A549 (cell line): ENCODE results near the gene GAGE12J.

Experiments
- BCL3 ChIP-seq: fragments of >200 bp; sonication (Bioruptor Twin); formaldehyde crosslinking; IDR thresholded peaks from 3 replicates; pipeline ENCODE4 v1.6.1; 2016
- CEBPB ChIP-seq, 2 experiments: fragments of >200 bp in 1 of 2; sonication (Bioruptor Twin) in 1 of 2; formaldehyde crosslinking in 1 of 2; IDR thresholded peaks; 2 replicates each; pipeline ENCODE4 v1.6.1; 2012 to 2016
- CTCF ChIP-seq: fragments of >200 bp; sonication (Bioruptor Twin); formaldehyde crosslinking; IDR thresholded peaks from 3 replicates; pipeline ENCODE4 v1.5.1; 2016
- ELK1 ChIP-seq: fragments of 150-350 bp; IDR thresholded peaks from 2 replicates; pipeline ENCODE4 v1.6.1; 2014; ENCODE audit warnings: low read depth, mild to moderate bottlenecking, low read length
- HMGXB4 ChIP-seq: fragments of 250-450 bp; sonication (Bioruptor Pico); IDR thresholded peaks from 2 replicates; pipeline ENCODE4 v1.5.0; 2021; ENCODE audit warnings: mild to moderate bottlenecking, moderate library complexity, borderline replicate concordance
- HOXA7 ChIP-seq: fragments of 250-450 bp; sonication (Bioruptor Pico); IDR thresholded peaks from 2 replicates; pipeline ENCODE4 v1.5.0; 2020; ENCODE audit warnings: mild to moderate bottlenecking, moderate library complexity
- JUN ChIP-seq, 2 experiments: fragments of >200 bp; sonication (Bioruptor Twin); formaldehyde crosslinking; IDR thresholded peaks; 2 replicates in 1 of 2; 3 replicates in 1 of 2; pipeline ENCODE4 v1.6.1; 2016 to 2017
- MAX ChIP-seq: IDR thresholded peaks from 2 replicates; pipeline ENCODE4 v1.6.1; 2012
- NPAS2 ChIP-seq: fragments of 250-450 bp; sonication (Bioruptor Pico); IDR thresholded peaks from 2 replicates; pipeline ENCODE4 v1.8.0; 2022; ENCODE audit warnings: mild to moderate bottlenecking, moderate library complexity, borderline replicate concordance
- PHF8 ChIP-seq: fragments of 200-600 bp; sonication (generic); IDR thresholded peaks from 2 replicates; pipeline ENCODE4 v1.6.1; 2016; ENCODE audit warnings: low read depth, mild to moderate bottlenecking, antibody characterized with exemption, moderate library complexity, borderline replicate concordance
- POLR2A ChIP-seq: IDR thresholded peaks from 2 replicates; pipeline ENCODE4 v1.6.1; 2012; ENCODE audit warnings: mild to moderate bottlenecking, low read length
- REST ChIP-seq: fragments of 200-600 bp; sonication (generic); IDR thresholded peaks from 2 replicates; pipeline ENCODE4 v1.6.1; 2016; ENCODE audit warnings: antibody characterized with exemption, mild to moderate bottlenecking, moderate library complexity
- SMC3 ChIP-seq: fragments of >200 bp; sonication (Bioruptor Twin); formaldehyde crosslinking; IDR thresholded peaks from 3 replicates; pipeline ENCODE4 v1.6.1; 2018; ENCODE audit warnings: inconsistent platforms

GRCh38 chrX:49292400-49293362 lies 29.2 kb upstream of the GAGE12J start:
- no peak for TF ChIP-seq REST
- no peak for TF ChIP-seq NPAS2
- TF ChIP-seq SMC3 = no peak
- TF ChIP-seq CTCF = no peak
- no peak for TF ChIP-seq PHF8
- TF ChIP-seq POLR2A = no peak
- TF ChIP-seq HOXA7 = no peak
- TF ChIP-seq BCL3 = no peak
- TF ChIP-seq CEBPB (IDR thresholded peaks at IDR 0.05) = no peak
- no peak for TF ChIP-seq JUN (IDR thresholded peaks at IDR 0.05)
- no peak for TF ChIP-seq MAX
- TF ChIP-seq ELK1 = no peak
- no peak for TF ChIP-seq HMGXB4 (CRISPR knock-in tag)
